ENCODE data around the gene MRM1.

- TF ChIP-seq, protein P1, sequence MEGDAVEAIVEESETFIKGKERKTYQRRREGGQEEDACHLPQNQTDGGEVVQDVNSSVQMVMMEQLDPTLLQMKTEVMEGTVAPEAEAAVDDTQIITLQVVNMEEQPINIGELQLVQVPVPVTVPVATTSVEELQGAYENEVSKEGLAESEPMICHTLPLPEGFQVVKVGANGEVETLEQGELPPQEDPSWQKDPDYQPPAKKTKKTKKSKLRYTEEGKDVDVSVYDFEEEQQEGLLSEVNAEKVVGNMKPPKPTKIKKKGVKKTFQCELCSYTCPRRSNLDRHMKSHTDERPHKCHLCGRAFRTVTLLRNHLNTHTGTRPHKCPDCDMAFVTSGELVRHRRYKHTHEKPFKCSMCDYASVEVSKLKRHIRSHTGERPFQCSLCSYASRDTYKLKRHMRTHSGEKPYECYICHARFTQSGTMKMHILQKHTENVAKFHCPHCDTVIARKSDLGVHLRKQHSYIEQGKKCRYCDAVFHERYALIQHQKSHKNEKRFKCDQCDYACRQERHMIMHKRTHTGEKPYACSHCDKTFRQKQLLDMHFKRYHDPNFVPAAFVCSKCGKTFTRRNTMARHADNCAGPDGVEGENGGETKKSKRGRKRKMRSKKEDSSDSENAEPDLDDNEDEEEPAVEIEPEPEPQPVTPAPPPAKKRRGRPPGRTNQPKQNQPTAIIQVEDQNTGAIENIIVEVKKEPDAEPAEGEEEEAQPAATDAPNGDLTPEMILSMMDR (IDR thresholded peaks at IDR 0.05), result no peak
- no peak for TF ChIP-seq EP300 (IDR thresholded peaks at IDR 0.05)
- no peak for TF ChIP-seq POLR2A (IDR thresholded peaks at IDR 0.05)
- TF ChIP-seq POLR2AphosphoS5 (IDR thresholded peaks at IDR 0.05), result no peak
Measured at GRCh38 chr17:36653856-36654255, 52.5 kb downstream of the MRM1 start.
